Esophagus muscularis mucosa (tissue), 4 donors: ENCODE measurements around the gene POU2F1. TPM values are rescaled to one million over a fixed set of nuclear protein-coding genes. Genes with fewer than 3 reads are reported as not detected.
"Not testable (repeated sequence)": the region's sequence is repeated elsewhere in the genome, so short reads cannot be mapped to it uniquely, and the experiment has no call there.

Experiments
- DNase-seq: peaks from one replicate; pipeline ENCODE4 v3.0.0-alpha.2; 2017; ENCODE audit errors: extremely low spot score
- H3K27ac ChIP-seq, 4 donors: fragments of 200-600 bp; sonication (generic); replicated peaks in 1 of 4; 1 replicate in 3 of 4; 2 replicates in 1 of 4; pipeline ENCODE4 v1.5.1; 2016 to 2019; ENCODE audit warnings: mild to moderate bottlenecking in 1 of 4
- H3K27me3 ChIP-seq, 4 donors: fragments of 200-600 bp; sonication (generic); one replicate each; pipeline versions ENCODE4 v1.5.1 to v1.6.0; 2016 to 2019
- H3K36me3 ChIP-seq, 4 donors: fragments of 200-600 bp; sonication (generic); one replicate each; pipeline ENCODE4 v1.5.1; 2016 to 2019
- H3K4me1 ChIP-seq, 4 donors: fragments of 200-600 bp; sonication (generic); one replicate each; pipeline ENCODE4 v1.5.1; 2016 to 2019
- H3K4me3 ChIP-seq, 4 donors: fragments of 200-600 bp; sonication (generic); 1 replicate in 2 of 4; 2 replicates in 2 of 4; pipeline ENCODE4 v1.5.1; 2016 to 2019; ENCODE audit warnings: mild to moderate bottlenecking in 4 of 4, moderate library complexity in 1 of 4
- H3K9me3 ChIP-seq, 4 donors: fragments of 200-600 bp; sonication (generic); 1 replicate in 3 of 4; 2 replicates in 1 of 4; pipeline ENCODE4 v1.5.1; 2016 to 2019
- EP300 ChIP-seq: sonication (generic); formaldehyde crosslinking; IDR thresholded peaks from one replicate; pipeline ENCODE4 v1.6.1; 2017; ENCODE audit warnings: antibody characterized with exemption
- POLR2A ChIP-seq: fragments of 450-650 bp; IDR thresholded peaks from one replicate; pipeline ENCODE4 v1.6.1; 2017; ENCODE audit warnings: antibody characterized with exemption, moderate library complexity, mild to moderate bottlenecking, low read depth
- POLR2AphosphoS5 ChIP-seq, 2 donors: sonication (generic); formaldehyde crosslinking; IDR thresholded peaks; one replicate each; pipeline ENCODE4 v1.6.1; 2017; ENCODE audit warnings: antibody characterized with exemption in 2 of 2
- WGBS: methylation state at CpG from one replicate; pipeline ENCODE4 v1.1.5; 2018; 5-methylcytosine and 5-hydroxymethylcytosine counted together
- intact Hi-C: fragments of 100-400 bp; cut with DNase I; formaldehyde crosslinking; loops from one replicate; pipeline ENCODE4 v1.15.1; 2023
- total RNA-seq, 4 donors: library from RNA; depleted of rRNA; stranded (reverse); fragments of >200 nt; gene quantifications; one replicate each; pipeline versions ENCODE4 v1.1.0 to v1.2.1, GENCODE V29; 2016
- TF ChIP-seq, protein P1 (sequence below), 3 experiments: fragments of 200-600 bp in 2 of 3; fragments of 450-650 bp in 1 of 3; sonication (generic) in 2 of 3; IDR thresholded peaks; one replicate each; pipeline ENCODE4 v1.5.1; 2017 to 2019; ENCODE audit warnings: antibody characterized with exemption in 3 of 3, mild to moderate bottlenecking in 2 of 3, moderate library complexity in 1 of 3

The POU2F1 gene
- total RNA-seq, 4 donors from 2014 or later: 7.3 to 13.4 (median 10.4) TPM

DNA sequence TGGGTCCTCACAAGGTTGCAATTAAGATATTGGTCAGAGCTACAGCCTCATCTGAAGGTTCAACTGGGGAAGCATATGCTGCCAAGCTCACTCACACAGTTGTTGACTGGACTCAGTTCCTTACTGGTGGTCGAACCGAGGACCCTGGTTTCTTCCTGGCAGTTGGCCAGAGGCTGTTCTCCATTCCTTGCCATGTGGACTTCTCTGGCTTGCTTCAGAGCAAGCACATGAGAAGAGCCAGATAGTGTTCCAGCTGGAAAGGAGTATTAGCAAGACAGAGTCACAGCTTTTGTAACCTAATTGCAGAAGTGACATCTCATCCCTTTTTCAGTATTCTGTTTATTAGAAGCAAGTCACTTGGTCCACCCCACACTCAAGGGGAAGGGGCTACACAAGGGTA is 23.6 kb downstream of the POU2F1 start:
- WGBS: 93% methylated on average over 2 of the region's 2 CpGs

DNA sequence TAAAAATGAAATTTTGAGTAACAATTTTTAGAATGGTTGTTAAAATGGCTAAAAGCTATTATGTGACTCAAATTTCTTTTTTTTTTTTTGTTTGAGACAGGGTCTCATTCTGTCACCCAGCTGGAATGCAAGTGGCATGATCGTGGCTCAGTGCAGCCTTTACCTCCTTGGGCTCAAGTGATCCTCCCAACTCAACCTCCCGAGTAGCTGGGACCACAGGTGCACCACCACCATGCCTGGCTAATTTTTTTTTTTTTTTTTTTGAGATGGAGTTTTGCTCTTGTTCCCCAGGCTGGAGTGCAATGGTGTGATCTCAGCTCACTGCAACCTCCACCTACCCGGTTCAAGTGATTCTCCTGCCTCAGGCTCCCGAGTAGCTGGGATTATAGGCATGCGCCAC is 24.5 kb downstream of the POU2F1 start:
- intact Hi-C loops, H3K4me3 ChIP-seq, H3K27me3 ChIP-seq, H3K9me3 ChIP-seq, H3K27ac ChIP-seq, DNase-seq, H3K36me3 ChIP-seq: not testable (repeated sequence)
- 97% methylated on average over 5 of the region's 5 CpGs for WGBS
- peaks cover 0 to 17% (median 12%) of the 10 kb centered on the region in 4 donors for H3K4me1 ChIP-seq

More for the DNA sequence above, 23.6 kb downstream of the POU2F1 start:
- Histone ChIP-seq H3K27ac (no peak overlapping the region), H3K36me3 (no peaks in the 10 kb centered on the region), H3K4me1 (peaks cover 0 to 13% (median 12%) of the 10 kb centered on the region in 4 donors), H3K9me3 (no peaks in the 10 kb centered on the region), H3K27me3 (no peaks in the 10 kb centered on the region), H3K4me3 (no peak overlapping the region)
- intact Hi-C loops: no loop called here
- TF ChIP-seq POLR2A: no peak
- TF ChIP-seq, protein P1, sequence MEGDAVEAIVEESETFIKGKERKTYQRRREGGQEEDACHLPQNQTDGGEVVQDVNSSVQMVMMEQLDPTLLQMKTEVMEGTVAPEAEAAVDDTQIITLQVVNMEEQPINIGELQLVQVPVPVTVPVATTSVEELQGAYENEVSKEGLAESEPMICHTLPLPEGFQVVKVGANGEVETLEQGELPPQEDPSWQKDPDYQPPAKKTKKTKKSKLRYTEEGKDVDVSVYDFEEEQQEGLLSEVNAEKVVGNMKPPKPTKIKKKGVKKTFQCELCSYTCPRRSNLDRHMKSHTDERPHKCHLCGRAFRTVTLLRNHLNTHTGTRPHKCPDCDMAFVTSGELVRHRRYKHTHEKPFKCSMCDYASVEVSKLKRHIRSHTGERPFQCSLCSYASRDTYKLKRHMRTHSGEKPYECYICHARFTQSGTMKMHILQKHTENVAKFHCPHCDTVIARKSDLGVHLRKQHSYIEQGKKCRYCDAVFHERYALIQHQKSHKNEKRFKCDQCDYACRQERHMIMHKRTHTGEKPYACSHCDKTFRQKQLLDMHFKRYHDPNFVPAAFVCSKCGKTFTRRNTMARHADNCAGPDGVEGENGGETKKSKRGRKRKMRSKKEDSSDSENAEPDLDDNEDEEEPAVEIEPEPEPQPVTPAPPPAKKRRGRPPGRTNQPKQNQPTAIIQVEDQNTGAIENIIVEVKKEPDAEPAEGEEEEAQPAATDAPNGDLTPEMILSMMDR (IDR thresholded peaks at IDR 0.05): no peak
- TF ChIP-seq EP300: no peak
- no peak for TF ChIP-seq POLR2AphosphoS5 (IDR thresholded peaks at IDR 0.05)
- DNase-seq: no peak

DNA sequence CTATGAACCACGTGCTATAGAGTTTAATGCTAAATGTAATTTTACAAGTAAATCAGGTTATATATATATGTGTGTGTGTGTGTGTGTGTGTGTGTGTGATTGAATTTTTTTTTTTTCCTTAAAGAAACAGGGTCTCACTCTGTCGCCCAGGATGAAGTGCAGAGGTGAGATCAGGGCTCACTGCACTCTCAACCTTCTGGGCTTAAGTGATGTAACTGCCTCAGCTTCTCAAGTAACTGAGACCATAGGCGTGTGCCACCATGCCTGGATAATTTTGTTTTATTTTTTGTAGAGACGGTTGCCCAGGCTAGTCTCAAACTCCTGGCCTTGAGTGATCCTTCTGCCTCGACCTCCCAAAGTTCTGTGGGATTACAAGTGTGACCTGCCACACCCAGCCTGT is 26.3 kb downstream of the POU2F1 start:
- Histone ChIP-seq H3K9me3 (no peaks in the 10 kb centered on the region), H3K27me3 (no peaks in the 10 kb centered on the region), H3K4me3 (no peak overlapping the region), H3K4me1 (peaks cover 0 to 17% (median 12%) of the 10 kb centered on the region in 4 donors), H3K27ac (no peak overlapping the region), H3K36me3 (no peaks in the 10 kb centered on the region)
- no peak for DNase-seq
- 75% methylated on average over 5 of the region's 5 CpGs for WGBS
- TF ChIP-seq EP300 (no peak), POLR2A (no peak), POLR2AphosphoS5 (IDR thresholded peaks at IDR 0.05) (no peak)
- TF ChIP-seq, protein P1 (IDR thresholded peaks at IDR 0.05): no peak
- intact Hi-C loops: no loop called here

DNA sequence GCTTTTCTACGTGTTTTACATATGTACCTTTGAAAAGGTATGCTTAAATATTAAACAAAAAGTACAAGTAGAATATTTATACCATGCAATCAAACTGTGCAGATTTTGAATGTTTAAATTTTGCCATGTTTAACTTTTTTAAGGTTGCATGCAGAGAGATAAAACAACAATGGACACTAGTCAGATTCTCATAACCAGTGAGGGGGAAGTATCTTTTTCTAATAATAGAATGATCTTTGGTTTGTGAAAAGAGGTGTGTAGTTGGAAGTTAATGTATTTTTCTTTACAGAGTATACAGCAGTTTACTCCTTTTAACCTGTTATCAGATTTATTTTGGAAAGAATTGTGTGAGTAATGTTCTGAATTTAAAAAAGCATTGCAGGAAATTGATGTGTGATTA is 27.1 kb downstream of the POU2F1 start:
- Histone ChIP-seq H3K27ac (no peak overlapping the region), H3K36me3 (no peaks in the 10 kb centered on the region), H3K4me1 (peaks cover 0 to 17% (median 12%) of the 10 kb centered on the region in 4 donors), H3K27me3 (no peaks in the 10 kb centered on the region), H3K4me3 (no peak overlapping the region), H3K9me3 (no peaks in the 10 kb centered on the region)
- no peak for DNase-seq
- TF ChIP-seq POLR2A (no peak), POLR2AphosphoS5 (IDR thresholded peaks at IDR 0.05) (no peak), EP300 (no peak)
- TF ChIP-seq, protein P1 (IDR thresholded peaks at IDR 0.05): no peak
- WGBS: 92% methylated on average over 1 of the region's 1 CpG
- intact Hi-C loops: no loop called here

DNA sequence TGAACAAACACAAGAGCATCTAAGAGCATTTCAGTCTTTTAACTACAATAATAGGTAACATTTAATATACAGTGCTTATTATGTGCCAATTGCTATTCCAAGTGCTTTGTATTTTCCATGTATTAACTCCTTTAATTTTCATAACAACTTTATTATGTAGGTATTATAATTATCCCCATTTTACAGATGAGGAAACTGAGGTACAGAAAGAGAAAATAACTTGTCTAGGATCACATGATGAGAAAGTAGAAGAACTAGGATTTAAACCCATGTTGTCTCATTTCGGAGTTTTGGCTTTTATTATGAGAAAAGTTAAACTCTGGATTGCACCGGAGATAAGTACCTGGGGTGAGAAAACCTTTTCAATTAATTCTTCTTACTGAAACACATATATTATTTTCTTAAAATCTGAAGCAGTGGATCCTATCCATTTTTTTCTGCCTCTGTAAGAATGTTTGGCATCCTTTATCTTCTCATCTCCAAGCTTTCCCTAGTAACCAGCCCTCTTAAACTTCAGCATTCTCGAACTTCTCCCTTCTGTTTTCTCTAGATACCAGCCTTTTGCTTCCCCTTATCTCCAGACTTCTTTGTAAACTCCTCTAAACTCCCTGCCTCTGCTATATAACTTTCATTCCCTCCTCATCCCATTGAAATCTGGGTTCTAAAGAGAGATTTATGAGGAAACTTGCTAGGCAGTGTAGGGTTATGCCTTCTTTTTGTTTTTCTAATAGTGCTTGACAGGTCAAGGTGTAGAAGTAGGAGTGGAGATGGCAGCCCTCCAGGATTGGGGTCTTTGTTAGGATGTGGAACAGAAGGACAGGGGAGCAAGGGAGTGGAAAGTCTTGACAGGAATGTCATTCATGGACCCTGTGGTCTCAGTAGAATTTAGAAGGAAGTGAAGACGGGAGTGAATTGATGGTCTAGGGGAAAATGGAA is 28.3 kb downstream of the POU2F1 start:
- no peak overlapping the region for H3K27ac ChIP-seq
- H3K4me3 ChIP-seq: no peak overlapping the region
- peaks cover 0 to 17% (median 12%) of the 10 kb centered on the region in 4 donors for H3K4me1 ChIP-seq
- H3K27me3 ChIP-seq: no peaks in the 10 kb centered on the region
- intact Hi-C loops: no loop called here
- TF ChIP-seq POLR2A (no peak), POLR2AphosphoS5 (IDR thresholded peaks at IDR 0.05) (no peak), EP300 (no peak)
- TF ChIP-seq, protein P1 (IDR thresholded peaks at IDR 0.05): no peak
- WGBS: 87% methylated on average over 4 of the region's 4 CpGs
- DNase-seq: no peak
- no peaks in the 10 kb centered on the region for H3K9me3 ChIP-seq
- H3K36me3 ChIP-seq: no peaks in the 10 kb centered on the region
